D721Med (cell line): Measurements from ENCODE around the gene AGAP5.

ENCODE experiments used
- DNase-seq: peaks from one replicate; pipeline ENCODE4 v3.0.0; 2011; ENCODE audit warnings: low spot score; ENCODE audit not compliant: insufficient read length
- FAIRE-seq: peaks from 2 replicates; lab custom pipeline; 2011; peaks lifted over from hg19 to GRCh38; lab: Jason Lieb, UNC
- TF ChIP-seq, protein P1 (sequence below): IDR thresholded peaks from 2 replicates; pipeline ENCODE4 v1.5.1; 2012; ENCODE audit warnings: mild to moderate bottlenecking, control low read depth; ENCODE audit not compliant: insufficient read depth; ENCODE audit errors: missing control alignments

AGAP5 gene

GRCh38 chr10:73634421-73634820 lies 63.5 kb downstream of the AGAP5 start:
- FAIRE-seq: no peak

DNA sequence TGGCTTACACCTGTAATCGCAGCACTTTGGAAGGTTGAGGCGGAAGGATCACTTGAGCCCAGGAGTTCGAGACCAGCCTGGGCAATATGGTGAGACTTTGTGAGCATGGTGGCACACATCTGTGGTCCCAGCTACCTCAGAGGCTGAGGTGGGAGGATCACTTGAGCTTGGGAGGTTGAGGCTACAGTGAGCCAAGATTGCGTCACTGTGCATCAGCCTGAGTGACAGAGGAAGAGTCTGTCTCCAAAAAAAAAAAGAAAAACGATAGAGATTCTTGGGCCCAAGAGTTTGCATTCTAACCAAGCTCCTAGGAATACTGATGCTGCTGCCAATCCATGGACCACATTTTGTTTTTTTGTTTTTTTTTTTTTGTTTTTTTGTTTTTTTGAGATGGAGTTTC lies 68.7 kb downstream of the AGAP5 start:
- TF ChIP-seq, protein P1, sequence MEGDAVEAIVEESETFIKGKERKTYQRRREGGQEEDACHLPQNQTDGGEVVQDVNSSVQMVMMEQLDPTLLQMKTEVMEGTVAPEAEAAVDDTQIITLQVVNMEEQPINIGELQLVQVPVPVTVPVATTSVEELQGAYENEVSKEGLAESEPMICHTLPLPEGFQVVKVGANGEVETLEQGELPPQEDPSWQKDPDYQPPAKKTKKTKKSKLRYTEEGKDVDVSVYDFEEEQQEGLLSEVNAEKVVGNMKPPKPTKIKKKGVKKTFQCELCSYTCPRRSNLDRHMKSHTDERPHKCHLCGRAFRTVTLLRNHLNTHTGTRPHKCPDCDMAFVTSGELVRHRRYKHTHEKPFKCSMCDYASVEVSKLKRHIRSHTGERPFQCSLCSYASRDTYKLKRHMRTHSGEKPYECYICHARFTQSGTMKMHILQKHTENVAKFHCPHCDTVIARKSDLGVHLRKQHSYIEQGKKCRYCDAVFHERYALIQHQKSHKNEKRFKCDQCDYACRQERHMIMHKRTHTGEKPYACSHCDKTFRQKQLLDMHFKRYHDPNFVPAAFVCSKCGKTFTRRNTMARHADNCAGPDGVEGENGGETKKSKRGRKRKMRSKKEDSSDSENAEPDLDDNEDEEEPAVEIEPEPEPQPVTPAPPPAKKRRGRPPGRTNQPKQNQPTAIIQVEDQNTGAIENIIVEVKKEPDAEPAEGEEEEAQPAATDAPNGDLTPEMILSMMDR: no peak
- DNase-seq (no peak), FAIRE-seq (no peak)

More at GRCh38 chr10:73634421-73634820, 63.5 kb downstream of the AGAP5 start:
- DNase-seq: no peak
- TF ChIP-seq, protein P1: no peak

GRCh38 chr10:73628405-73628804 lies 69.5 kb downstream of the AGAP5 start:
- no peak for DNase-seq
- FAIRE-seq: no peak
- TF ChIP-seq, protein P1: no peak

- no peak for FAIRE-seq
These were observed 70.6 kb downstream of the AGAP5 start for GRCh38 chr10:73627300-73627699.

DNA sequence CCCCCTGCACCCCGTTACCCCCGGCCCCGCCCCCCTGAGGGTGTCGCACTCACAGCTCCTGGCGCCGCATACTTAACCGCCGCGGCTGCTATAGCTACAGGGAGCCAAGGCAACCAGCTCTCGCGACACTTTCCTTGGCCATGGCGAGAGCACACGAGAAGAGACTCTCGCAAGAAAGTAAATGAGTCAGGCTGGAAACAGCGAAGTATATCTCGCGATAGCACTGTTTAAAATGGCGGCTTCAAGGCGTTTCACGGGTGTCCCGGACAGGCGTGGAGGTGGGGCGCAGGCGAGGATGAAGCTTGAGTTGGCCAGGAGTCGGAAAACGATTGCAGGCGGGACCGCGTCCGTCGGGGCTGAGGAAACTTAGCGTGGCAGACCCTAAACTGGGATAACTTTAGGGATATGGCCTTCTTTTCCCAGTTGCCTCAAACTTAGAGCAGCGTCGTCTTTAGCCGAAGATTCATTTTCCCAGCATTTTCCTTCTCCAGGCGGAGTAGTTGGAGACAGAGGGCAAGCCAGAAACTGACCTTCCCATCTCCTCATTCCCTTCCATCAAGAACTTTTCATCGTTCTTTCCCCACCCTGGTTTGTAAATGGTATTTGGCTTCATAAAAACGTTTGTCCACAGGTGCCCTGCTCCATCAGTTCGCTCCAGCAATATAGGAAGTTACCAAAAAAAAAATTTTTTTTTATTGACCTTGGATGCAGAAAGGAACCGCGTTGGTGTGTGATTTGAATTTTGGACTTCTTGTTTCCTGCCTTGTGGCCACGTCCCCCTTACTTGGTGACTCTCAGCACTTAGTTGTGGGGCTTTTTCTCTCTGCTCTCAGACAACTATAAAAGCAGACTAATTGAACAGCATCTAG lies 71.8 kb downstream of the AGAP5 start:
- TF ChIP-seq, protein P1: no peak
- no peak for FAIRE-seq
- DNase-seq: peak; percentile 90

More at GRCh38 chr10:73627300-73627699, 70.6 kb downstream of the AGAP5 start:
- TF ChIP-seq, protein P1: no peak
- no peak for DNase-seq

DNA sequence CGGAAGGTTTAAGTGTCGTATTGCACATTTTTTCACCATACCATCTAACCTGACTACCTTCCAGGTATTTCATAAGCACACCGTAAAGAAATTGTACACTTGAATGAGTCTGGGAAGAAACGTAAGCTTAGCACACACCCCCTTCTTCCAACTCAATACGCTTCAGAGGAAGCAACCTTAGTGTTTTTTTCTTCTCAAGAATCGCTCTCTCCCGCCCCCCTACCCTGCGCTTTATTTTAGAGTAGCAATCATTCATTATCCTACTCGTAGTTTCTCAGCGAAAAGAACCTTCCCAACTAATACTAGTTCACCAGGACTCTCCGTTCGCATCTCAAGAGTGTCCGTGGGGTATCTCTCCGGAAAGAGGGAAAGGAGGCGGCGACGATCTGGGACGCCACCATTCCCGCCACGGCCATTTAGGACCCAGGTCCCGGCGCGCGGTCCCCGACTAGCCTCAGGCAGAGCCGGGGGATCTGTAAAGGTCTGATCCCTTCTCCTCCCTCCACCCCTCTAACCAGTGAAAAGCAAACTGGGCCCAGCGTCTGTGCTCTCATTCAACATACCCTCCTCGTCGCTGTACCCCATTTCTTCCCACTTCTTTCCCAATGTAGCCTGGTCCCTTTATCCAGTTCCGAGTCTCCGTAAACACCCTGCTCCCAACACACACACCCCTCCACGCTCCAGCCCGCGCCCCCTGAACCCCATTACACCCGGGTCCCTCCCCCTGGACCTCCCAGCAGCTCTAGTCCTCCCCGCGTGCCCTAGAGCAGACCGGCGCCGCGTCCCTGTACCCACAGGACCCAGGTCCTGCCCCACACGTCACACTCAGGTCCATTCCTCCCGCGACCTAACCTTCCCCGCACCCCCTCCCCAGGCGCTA lies 72.7 kb downstream of the AGAP5 start:
- TF ChIP-seq, protein P1: no peak
- no peak for FAIRE-seq
- DNase-seq: peak; percentile 52
